K562 (cell line): ENCODE measurements around the gene SLC26A6. TPM values are rescaled to one million over a fixed set of nuclear protein-coding genes. Genes with fewer than 3 reads are reported as not detected.

ENCODE experiments used
- ARID4B ChIP-seq: sonication (generic); formaldehyde crosslinking; IDR thresholded peaks from 2 replicates; pipeline ENCODE4 v1.8.0; 2022; ENCODE audit warnings: mild to moderate bottlenecking, missing genetic modification reagents
- ARNT ChIP-seq, 2 experiments: fragments of 450-650 bp; IDR thresholded peaks; 2 replicates each; pipeline ENCODE4 v1.6.1; 2016; ENCODE audit warnings: mild to moderate bottlenecking in 1 of 2
- BCOR ChIP-seq: fragments of 450-650 bp; IDR thresholded peaks from 2 replicates; pipeline ENCODE4 v1.6.1; 2016
- CBX2 ChIP-seq: fragments of 200-600 bp; sonication (generic); IDR thresholded peaks from one replicate; pipeline ENCODE4 v1.6.1; 2012; ENCODE audit warnings: mild to moderate bottlenecking, low read length, inconsistent platforms; ENCODE audit not compliant: insufficient read depth, poor library complexity, severe bottlenecking
- CCAR2 ChIP-seq: fragments of 200-400 bp; formaldehyde crosslinking; IDR thresholded peaks from 2 replicates; pipeline ENCODE4 v1.6.1; 2017; ENCODE audit warnings: mild to moderate bottlenecking, low read depth, low read length
- MYBL2 ChIP-seq, 2 experiments: fragments of 450-650 bp in 1 of 2; sonication (generic) in 1 of 2; formaldehyde crosslinking in 1 of 2; IDR thresholded peaks; 2 replicates each; pipeline versions ENCODE4 v1.6.1 to v1.8.1; 2017 to 2022; ENCODE audit warnings: borderline replicate concordance in 1 of 2, inconsistent platforms in 1 of 2, low read depth in 1 of 2, mild to moderate bottlenecking in 1 of 2, missing genetic modification reagents in 1 of 2, moderate library complexity in 1 of 2
- PBX2 ChIP-seq, 2 experiments: IDR thresholded peaks in 1 of 2; conservative IDR thresholded peaks in 1 of 2; 2 replicates each; pipeline ENCODE4 v1.6.1; 2016; ENCODE audit warnings: low read depth in 2 of 2, mild to moderate bottlenecking in 1 of 2, missing compliant biosample characterization in 1 of 2, missing genetic modification characterization in 1 of 2, moderate library complexity in 1 of 2
- PCBP1 ChIP-seq: fragments of 200-400 bp; formaldehyde crosslinking; IDR thresholded peaks from 2 replicates; pipeline ENCODE4 v1.6.1; 2018; ENCODE audit warnings: mild to moderate bottlenecking, low read depth, low read length; ENCODE audit not compliant: poor library complexity, severe bottlenecking
- TBP ChIP-seq: optimal IDR thresholded peaks from 2 replicates; pipeline ENCODE3; 2011; ENCODE audit warnings: low read depth, low read length, improper control_type of control experiment
- TEAD1 ChIP-seq, 2 experiments: fragments of 450-650 bp in 1 of 2; sonication (generic) in 1 of 2; formaldehyde crosslinking; IDR thresholded peaks; 2 replicates each; pipeline versions ENCODE4 v1.4.0 to v1.8.0; 2020 to 2022; ENCODE audit warnings: mild to moderate bottlenecking in 2 of 2, missing genetic modification reagents in 1 of 2
- THRB ChIP-seq: fragments of 450-650 bp; formaldehyde crosslinking; conservative IDR thresholded peaks from 2 replicates; pipeline ENCODE4 v1.4.0; 2022; ENCODE audit warnings: mild to moderate bottlenecking, missing genetic modification characterization
- ZFP91 ChIP-seq: sonication (generic); formaldehyde crosslinking; IDR thresholded peaks from 2 replicates; pipeline ENCODE4 v1.8.0; 2022; ENCODE audit warnings: mild to moderate bottlenecking, missing genetic modification reagents
- ZKSCAN3 ChIP-seq: fragments of 250-450 bp; sonication (Bioruptor Pico); IDR thresholded peaks from 2 replicates; pipeline ENCODE4 v1.4.0; 2020
- ZNF146 ChIP-seq: IDR thresholded peaks from one replicate; pipeline ENCODE4 v1.6.1; 2018; ENCODE audit warnings: missing compliant biosample characterization; ENCODE audit not compliant: unreplicated experiment
- polyA plus RNA-seq, 8 experiments: library from polyadenylated mRNA; depleted of rRNA in 4 of 8; stranded (reverse) in 5 of 8; unstranded in 3 of 8; fragments of >200 nt; fragmentation: Nextera tagmentation in 2 of 8; fragmentation: Illumina TruSeq in 1 of 8; extraction: Ambion mirVana in 2 of 8; extraction: Trizol in 1 of 8; gene quantifications; 2 replicates each; pipeline versions ENCODE4 v1.2.1 to v1.2.3, GENCODE V29; 2011 to 2014; ENCODE audit warnings: inconsistent platforms in 1 of 8, missing spikeins in 1 of 8
- total RNA-seq, 7 experiments: library from RNA; depleted of rRNA in 6 of 7; stranded (reverse); fragments of >200 nt in 6 of 7; fragmentation: Illumina TruSeq in 2 of 7; extraction: Trizol in 2 of 7; gene quantifications; 2 replicates each; pipeline versions ENCODE4 v1.2.1 to v1.2.3, GENCODE V29; 2011 to 2021; ENCODE audit warnings: low replicate concordance in 1 of 7

SLC26A6 gene
- total and polyA plus RNA-seq, 9 of the 15 experiments (the other 6 are each of a cell fraction or from before 2014, with no cell fraction given): 2.1 to 27.2 (median 14.8) TPM

- TF ChIP-seq BCOR (no peak), ZKSCAN3 (no peak), ARNT (IDR thresholded peaks at IDR 0.05) (no peak), TBP (peak; percentile 53), ZFP91 (CRISPR knock-in tag) (no peak), CCAR2 (no peak), PBX2 (CRISPR knock-in tag; IDR thresholded peaks at IDR 0.05; ENCODE audit: low read depth) (no peak), PBX2 (tag; conservative IDR thresholded peaks at IDR 0.05; ENCODE audit: low read depth) (no peak), ZNF146 (no peak), ARID4B (CRISPR knock-in tag) (no peak), PCBP1 (no peak), MYBL2 (IDR thresholded peaks at IDR 0.05; ENCODE audit: low read depth) (no peak), MYBL2 (CRISPR knock-in tag; IDR thresholded peaks at IDR 0.05; ENCODE audit: borderline replicate concordance) (no peak), TEAD1 (CRISPR knock-in tag; IDR thresholded peaks at IDR 0.05) (peak in 1 of 2 experiments; percentile 98; a peak in 2 of 4 replicates), THRB (CRISPR knock-in tag) (no peak), CBX2 (no peak)
These were observed 28.4 kb upstream of the SLC26A6 start (continued) for GRCh38 chr3:48663489-48664312.
